GM12874 (cell line): ENCODE measurements around the gene CDT1.

Source experiments
- TF ChIP-seq, protein P1 (sequence below): IDR thresholded peaks from 2 replicates; pipeline ENCODE4 v1.5.1; 2011; ENCODE audit warnings: low read depth, mild to moderate bottlenecking, control low read depth, low read length, moderate library complexity; ENCODE audit not compliant: insufficient read depth

The CDT1 gene

DNA sequence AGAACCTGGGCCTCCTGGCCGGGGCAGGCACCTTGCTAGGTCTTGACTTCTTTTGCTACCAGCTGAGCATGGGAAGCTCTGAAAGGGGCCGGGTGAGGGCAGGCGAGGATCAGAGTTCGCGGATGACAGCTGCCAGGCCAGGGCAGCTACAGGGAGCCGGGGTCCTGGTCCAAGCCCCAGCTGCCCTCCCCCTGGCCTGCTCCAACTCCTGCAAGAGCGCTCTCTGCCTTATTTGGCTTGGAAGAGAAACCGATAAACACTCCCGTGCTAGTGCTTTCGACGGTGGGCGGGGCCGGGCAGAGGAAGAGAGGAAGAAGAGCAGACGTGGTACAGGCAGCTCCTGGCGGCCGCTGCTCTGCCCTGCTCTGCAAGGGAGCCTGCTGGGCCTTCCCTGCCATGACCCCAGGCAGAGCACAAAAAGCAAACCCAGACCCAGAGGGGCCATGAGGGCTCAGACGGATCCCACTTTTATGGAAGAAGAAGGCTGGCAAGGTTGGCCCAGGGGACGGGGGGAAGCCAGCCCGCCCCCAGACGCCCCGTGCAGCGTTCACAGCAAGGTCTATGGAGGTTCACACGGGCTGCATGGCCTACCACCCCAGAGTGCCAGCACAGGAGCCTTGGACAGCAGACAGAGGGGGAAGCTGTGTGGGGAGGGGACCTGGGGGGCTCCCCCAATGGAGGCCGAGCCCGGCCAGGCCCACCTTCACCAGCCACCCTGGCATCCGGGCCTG, 44.2 kb upstream of the CDT1 start:
- TF ChIP-seq, protein P1, sequence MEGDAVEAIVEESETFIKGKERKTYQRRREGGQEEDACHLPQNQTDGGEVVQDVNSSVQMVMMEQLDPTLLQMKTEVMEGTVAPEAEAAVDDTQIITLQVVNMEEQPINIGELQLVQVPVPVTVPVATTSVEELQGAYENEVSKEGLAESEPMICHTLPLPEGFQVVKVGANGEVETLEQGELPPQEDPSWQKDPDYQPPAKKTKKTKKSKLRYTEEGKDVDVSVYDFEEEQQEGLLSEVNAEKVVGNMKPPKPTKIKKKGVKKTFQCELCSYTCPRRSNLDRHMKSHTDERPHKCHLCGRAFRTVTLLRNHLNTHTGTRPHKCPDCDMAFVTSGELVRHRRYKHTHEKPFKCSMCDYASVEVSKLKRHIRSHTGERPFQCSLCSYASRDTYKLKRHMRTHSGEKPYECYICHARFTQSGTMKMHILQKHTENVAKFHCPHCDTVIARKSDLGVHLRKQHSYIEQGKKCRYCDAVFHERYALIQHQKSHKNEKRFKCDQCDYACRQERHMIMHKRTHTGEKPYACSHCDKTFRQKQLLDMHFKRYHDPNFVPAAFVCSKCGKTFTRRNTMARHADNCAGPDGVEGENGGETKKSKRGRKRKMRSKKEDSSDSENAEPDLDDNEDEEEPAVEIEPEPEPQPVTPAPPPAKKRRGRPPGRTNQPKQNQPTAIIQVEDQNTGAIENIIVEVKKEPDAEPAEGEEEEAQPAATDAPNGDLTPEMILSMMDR: no peak

DNA sequence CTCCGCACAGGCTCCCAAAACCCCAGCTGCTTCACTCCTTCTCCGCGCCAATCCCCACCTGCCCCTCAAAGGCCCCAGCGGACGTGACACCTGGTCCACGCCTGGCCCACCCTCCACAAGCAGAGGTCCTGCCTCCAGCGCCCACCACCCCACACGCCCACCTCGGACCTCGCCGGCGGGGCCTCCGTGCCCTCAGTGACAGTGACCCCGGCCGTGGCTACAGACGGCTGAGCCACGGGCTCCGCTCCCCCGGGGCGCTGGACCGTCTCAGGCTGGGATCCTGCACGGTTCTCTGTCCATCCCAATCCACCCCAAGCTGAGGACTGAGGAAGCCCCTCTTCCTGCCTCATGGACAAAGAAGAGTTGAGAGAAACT, 43.6 kb upstream of the CDT1 start:
- TF ChIP-seq, protein P1: no peak

DNA sequence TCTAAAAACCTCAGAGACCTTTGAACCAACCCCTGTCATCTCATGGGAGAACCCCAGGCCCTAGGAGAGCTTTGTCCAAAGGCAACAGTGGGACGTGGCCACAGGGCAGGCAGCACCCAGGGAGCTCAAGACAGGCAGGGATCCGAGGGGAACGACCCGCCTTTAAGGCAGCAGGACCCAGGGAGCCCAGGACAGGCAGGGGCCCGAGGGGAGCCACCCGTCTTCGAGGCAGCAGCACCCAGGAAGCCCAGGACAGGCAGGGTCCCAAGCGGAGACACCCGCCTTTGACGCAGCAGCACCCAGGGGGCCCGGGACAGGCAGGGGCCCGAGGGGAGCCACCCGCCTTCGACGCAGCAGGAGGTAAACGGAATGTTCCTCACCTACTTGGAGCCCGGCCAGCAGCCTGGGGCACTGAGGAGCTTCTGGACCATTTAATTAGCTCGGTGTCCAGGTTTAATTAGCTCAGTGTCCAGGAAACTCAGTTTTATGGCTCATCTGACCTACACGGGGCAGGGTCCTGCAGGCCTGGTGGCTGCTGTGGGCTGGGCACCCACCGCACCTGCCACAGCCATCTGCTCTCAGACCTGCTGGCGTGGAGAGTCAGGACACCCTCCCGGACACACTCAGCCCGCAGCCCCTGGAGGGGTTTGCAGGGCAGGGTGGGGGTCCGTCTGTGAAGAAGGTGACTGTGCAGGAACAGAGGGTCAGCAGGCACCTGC, 43.0 kb upstream of the CDT1 start:
- TF ChIP-seq, protein P1: no peak

DNA sequence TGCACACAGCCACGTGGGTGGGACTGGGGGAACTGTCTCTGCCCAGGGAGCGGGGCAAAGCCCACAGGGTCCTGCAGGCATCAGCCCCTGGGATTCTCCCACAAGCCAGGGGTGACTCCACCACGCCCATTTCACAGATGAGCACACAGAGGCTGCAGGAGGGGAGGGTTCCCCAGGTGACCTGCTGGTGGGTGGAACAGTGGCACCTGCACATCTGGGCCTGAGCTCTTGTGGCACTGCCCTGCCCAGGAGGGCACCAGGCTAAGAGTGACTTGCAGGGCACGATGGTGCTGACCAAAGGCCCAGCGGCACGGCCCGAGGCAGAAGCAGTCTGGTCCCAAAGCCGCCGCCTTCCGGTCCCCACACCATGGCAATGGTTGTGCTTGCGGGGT, 42.5 kb upstream of the CDT1 start:
- TF ChIP-seq, protein P1: no peak

DNA sequence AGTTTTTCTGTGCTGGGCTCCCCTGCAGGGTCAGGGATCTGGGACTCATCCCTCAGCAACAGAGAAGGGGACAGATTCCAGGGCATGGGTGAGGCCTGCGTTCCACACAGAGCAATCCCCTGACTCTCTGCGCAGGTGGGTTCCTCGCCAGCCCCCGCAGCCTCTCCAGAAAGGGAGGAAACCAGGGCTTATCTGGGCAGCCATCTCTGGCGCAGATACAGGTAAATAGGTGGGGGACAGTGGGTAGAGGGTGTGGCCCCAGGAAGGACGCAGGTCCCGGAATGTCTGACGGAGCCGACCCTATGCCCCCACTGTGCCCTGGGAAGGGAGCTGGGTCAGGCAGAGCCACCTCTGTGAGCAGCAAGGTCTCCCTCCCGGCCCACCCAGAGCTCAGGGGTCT, 41.8 kb upstream of the CDT1 start:
- TF ChIP-seq, protein P1: no peak

DNA sequence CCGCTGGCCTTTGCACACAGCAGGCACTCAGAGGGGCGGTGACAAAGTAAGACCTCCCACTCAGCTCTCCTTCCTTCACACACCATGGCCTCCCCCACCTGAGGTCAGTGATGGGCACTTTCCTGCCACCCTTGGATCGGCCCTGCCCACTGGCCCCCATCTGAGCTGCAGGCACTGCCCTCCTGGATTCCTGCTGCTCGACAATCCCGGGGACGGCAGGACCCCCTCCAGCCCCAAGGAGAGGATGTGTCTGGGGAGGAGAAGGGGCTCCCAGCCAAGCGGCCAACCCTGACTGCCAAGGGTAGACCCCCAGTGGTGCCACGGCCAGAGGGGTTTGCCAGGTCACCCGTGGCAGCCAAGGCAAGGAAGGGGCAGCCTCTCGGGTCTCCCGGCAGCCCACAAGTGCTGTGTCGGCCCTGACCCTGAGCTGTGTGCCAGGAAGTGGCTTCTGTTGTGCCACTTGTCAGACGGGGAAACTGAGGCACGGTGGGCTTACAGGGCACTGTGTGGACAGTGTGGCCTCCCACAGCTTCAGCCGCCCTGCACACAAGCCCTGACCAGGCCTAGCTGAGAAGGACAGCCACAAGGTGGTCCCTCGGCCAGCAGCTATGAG, 41.2 kb upstream of the CDT1 start:
- TF ChIP-seq, protein P1: no peak

DNA sequence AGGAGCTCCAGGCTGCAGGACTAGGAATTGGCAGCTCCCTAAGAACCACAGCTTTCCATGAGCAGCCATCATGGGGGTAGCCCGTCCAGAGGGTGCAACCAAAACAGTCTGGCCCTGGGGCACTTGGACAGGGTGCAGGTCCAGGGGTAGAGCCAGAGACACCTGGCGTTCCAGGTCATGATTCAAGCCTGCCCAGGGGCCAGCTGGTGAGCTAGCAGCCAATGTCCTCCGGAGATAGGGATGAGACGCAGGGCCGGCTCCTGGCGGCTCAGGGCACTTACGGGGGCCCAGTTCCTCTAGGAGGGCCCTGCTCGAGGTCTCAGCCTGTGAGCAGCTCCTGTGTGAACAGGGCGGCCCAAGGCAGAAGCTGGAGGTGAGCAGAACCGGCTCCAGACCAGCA, 40.6 kb upstream of the CDT1 start:
- TF ChIP-seq, protein P1: no peak
